GM18951 (cell line): ENCODE results near the gene RHOU.
"Not testable (repeated sequence)": the region's sequence is repeated elsewhere in the genome, so short reads cannot be mapped to it uniquely, and the experiment has no call there.

Source experiments
- POLR2A ChIP-seq: IDR thresholded peaks from 4 replicates; pipeline ENCODE4 v1.6.1; 2011; ENCODE audit warnings: mild to moderate bottlenecking; ENCODE audit not compliant: insufficient read length, insufficient read depth; ENCODE audit errors: extremely low read depth
- in situ Hi-C: fragments of 300-500 bp; cut with MboI; formaldehyde crosslinking; loops from one replicate; pipeline ENCODE4 v1.12.0; 2022; ENCODE audit warnings: low sequenced_read_pairs, mixed read lengths, inconsistent platforms; ENCODE audit not compliant: unreplicated experiment

RHOU gene

DNA sequence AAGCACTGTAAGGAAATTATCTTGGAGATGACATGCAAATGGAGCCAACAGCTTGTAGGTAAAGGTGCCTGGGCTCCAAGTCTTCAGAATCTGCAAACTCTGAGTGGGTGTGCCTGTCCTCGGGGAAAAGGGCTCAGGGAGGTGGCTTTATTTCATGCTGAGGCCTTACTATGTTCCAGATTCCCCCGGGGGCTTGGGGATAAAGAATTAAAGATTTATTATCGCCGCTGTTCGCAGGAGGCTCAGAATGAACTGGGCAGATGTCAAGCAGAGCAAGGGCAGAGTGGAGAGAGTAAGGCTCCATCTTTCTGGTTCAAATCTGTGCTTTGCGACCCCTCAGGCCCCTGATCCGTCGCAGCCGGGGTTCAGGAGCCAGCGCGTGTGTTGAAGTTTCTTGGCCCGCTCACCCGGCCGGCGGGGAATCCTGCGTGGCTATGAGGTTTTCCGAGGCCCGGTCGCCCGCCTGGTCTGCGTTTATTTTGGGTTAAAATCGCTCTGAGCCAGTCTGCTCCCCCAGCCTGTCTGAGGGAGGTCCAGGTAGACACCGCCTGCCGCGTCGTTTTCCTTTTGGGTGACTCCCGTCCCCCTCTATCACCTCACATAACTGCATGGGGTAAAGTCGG, 19.5 kb downstream of the RHOU start:
- in situ Hi-C loops = no loop called here
- no peak for TF ChIP-seq POLR2A

DNA sequence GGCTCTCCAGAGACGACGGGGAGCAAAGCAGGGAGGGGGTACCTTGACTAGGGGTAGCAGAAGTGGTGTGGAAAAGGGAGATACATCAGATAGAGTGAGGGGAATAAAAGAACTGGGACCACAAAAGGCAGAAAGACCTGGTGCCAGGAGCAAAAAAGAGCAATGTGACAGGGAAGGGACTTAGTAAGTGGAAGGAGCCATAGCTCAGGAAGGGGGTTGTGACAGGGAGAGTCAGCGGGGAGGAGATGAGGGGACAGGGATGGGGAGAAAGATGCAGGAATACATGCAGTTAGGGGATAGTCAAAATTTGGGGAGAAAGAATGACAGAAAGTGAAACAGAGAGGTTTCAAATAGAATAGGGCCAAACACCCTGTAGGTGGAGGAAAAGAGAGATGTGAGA, 20.5 kb downstream of the RHOU start:
- no peak for TF ChIP-seq POLR2A
- in situ Hi-C loops = no loop called here

DNA sequence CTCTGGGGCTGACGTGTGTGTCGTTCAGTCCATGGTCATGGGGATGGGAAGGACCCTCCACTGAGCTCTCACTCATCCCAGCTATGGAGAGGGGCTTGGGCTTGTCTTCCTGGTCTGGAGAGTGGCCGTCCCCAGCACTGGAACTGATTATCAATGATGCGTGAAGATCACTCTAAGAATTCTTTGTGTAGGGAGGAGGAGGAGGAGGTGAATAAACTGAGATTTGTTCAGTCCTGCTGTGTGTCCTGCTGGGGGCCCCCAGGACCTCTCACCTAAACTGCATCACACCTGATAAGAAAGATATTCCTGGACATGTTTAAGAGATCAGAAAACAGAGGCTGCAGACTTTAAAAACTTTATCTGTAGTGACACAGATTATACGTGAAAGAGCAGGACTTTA, 21.2 kb downstream of the RHOU start:
- in situ Hi-C loops = no loop called here
- TF ChIP-seq POLR2A = no peak

DNA sequence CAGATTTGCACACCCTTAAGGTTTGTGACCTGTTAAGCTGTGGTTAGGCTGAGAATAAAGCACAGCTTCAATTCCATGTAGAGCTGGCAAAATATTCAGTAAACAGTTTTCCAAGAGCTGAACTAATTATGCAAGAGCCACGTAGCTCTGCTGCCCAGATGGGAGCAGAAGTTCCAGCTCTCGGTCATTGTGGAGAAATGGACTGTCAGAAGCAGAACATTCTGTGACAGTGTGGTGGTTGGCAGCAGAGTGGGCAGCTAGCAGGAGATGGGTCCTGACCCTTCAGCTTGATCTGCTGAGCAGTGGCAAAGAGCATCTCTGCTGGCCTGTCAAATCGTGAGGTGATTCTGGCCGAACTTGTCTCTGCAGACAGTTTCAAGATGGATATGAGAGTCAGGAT, 23.2 kb downstream of the RHOU start:
- TF ChIP-seq POLR2A = no peak
- in situ Hi-C loops = no loop called here

DNA sequence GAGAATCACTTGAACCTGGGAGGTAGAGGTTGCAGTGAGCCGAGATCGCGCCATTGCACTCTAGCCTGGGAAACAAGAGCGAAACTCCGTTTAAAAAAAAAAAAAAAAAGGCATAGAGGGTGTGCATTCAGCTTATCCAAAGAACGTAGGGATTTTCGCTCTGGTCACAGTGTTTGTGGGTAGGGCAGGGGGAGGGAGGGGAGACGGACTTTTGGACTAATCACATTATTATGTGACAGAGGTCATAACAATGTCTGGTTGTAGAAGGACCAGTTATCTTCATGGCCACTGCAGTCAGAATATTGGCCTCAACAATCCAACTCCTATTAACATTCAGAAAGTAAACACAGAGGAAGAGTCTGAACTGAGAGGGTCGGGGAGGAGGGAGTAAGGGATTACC, 25.7 kb downstream of the RHOU start:
- no peak for TF ChIP-seq POLR2A
- in situ Hi-C loops = no loop called here

DNA sequence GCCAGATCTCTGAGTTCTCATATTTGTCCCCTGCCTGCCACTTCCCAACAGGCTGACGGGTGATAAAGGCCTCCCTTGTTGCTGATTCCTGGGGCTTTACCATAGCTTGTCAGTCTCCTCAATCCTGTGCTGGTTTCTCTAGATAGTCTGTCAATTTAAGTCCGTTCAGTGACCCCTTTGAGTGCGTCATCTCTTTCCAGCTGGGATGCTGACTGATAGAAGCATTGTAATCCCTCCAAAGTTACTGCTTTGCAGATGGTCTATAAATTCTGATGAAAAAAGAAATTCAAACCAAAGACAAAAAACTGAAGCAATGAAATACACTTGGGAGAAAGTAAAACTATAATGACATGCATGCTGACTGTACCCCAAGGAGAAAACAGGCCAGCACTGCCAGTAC, 28.3 kb downstream of the RHOU start:
- in situ Hi-C loops = no loop called here
- TF ChIP-seq POLR2A = no peak

DNA sequence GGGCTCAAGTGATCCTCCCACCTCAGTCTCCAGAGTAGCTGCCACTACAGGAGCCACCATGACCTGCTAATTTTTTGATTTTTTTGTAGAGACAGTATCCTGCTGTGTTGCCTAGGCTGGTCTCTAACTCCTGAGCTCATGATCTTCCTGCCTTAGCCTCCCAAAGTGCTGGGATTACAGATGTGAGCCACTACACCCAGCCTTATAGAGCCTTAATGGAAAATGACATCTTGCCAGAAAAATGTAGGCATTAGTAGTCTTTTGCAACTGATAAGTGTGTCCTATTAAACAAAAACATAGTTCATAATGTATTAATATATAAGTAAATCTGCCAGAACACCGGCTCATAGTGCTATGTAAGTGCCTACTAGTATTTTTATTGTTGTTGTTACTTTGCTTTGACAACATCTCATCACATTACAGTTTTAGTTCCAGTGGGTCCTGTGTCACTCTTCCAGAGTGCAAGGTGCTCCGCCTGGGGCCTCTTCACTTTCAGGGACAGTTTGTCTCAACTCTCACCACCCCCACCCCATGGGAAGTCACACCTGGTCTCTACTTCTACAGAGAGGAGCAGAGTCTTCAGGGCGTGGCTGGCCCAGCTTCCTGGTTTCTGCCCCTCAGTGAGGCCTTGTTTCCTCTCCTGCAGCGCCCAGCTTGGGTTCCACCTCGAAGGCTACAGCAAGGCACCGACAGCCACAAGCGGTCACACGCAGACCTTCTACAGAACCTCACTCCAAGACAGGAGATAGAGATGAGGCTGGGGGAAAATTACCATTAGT, 30.1 kb downstream of the RHOU start:
- in situ Hi-C loops = no loop called here
- no peak for TF ChIP-seq POLR2A

DNA sequence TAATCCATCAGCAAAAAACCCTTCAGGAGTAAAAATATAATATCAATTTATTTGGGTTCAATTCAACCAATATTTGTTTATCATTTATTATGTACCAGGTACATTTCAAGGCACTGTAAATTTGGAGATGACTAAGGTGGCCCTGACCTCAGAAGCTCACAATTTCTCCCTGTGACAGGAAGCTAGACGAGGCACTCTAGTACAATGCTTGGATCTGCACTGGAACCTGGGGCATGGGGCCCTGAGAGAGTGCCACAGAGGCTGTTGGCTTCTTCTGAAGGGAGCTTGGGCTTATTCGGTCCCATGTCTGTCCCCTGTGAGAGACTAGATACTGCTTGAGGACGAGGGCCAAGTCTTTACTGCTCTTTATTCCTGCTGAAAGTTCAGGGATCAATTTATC, 31.5 kb downstream of the RHOU start:
- TF ChIP-seq POLR2A = no peak
- in situ Hi-C loops = no loop called here

DNA sequence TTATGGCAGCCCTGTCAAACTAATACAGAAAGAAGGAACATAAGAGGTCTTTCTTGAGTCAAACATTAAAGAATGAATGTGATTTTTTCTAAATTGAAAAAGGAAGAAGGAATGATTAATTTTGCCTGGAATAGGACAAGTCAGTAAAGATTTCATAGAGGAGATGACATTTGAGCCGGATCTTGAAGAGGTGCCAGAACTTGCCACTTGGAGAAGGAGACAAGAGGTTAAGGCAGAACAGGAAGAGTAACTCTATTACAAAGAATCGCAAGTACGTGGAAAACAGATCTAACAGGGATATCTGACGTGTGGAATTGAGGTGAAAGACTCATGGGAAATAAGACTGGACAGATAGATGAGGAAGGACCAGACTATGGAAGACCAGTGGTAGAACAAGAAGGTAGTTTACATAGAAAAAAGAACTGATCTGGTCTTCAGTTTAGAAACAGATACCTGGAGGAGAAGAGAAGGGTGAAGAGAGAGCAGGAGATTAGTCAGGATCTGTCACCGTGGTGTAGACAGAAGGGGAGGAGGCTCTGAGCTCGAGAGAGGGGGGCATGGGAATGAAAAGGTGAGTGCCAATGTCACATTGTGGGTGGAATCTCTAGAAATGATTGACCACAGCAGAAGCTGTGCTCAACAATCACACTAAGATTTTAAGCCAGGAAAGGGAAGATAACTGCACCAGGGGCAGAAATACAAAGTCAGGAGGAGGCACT, 32.5 kb downstream of the RHOU start:
- no peak for TF ChIP-seq POLR2A
- in situ Hi-C loops = no loop called here

DNA sequence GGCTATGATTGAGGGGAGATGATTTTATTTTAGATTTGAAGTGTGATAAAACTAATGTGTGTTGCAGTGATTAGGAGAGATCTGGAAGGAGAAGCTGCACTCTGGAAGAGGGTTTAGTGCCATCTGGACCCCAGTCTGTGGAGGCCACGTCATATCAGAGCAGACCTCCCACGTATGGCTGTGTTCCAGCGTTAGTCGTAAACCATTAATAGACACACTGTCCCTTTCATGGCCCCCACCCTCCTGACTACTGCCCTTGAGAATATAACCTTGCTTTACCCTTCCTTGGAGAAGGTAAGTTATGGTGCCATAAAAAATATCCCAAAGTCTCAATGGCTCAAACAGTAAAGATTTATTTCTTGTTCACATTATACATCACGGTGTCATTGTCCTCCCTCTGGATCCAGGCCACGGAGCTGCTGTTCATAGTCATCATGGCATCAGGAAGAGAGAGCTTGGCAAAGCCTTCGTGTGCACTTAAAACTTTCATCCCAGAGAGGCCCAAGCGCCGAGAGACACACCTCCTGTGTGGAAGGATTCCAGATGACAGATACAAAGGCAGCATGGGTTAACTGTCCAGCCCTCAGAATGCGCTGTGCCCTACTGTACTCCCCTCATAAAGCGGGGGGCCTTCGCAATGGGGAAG, 33.2 kb downstream of the RHOU start:
- in situ Hi-C loops = no loop called here
- TF ChIP-seq POLR2A = no peak

DNA sequence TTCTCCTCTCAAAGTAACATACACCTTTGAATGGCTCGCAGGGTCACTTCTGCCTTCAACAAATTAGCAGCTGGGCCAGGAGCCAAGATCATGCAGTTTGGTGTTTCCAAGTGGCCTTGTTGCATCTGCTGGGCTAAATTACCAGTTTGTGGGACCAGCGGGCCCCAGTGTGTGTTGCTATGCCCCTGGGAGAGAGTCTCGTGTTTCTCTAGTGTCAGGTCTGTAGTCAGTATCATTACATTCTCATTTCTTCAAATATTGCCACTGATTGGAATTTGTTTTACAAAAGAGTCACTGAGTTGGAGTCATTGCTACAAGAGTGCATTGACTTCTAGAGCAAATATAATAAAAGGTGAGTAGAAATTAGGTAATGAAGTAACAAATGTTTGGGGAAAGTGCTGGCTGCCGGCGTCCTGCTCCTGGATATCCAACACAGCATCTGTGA, 35.5 kb downstream of the RHOU start:
- no peak for TF ChIP-seq POLR2A
- in situ Hi-C loops = no loop called here

DNA sequence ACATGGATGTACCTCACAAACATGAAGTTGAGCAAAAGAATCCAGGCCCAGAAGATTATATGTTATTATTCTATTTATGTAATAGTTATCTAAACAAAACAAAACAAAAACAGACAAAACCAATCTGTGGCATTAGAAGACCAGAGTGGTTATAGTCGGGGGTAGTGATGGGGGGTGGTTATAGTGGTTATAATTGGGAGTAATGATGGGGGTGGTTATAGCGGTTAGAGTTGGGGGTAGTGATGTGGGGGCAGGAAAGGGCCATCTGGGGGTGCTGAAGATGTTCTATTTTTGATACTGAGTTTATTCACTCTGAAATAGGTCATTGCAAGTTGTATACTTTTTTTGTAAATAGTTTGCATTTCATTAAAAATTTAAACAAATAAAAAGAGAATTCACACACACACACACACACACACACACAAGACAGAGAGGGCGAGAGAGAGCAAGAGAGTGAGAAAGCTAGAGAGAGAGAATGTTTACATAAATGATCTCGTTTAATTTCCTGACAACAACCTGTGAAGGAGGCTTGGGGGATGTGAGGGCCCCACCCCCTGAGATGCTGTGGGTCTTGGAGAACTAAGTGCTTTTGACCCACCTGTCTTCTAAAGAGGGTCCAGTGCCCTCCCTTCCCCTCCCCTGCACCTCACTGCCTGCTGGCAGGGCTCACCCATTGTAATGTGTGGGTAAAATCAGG, 37.4 kb downstream of the RHOU start:
- in situ Hi-C loops = no loop called here

DNA sequence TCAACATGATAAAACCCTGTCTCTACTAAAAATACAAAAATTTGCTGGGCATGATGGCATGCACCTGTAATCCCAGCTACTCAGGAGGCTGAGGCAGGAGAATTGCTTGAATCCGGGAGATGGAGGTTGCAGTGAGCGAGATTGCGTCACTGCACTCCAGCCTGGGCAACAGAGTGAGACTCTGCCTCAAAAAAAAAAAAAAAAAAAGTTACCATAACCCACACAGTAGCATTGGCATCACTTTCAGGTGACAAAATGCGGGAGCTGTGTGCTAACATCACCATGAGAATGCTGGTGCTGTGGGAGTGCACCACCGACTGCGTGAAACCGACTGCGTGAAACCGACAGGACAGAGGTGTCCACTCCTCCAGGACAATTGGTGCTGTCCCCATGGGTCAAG, 40.7 kb downstream of the RHOU start:
- in situ Hi-C loops = not testable (repeated sequence)

More for the DNA sequence above, 37.4 kb downstream of the RHOU start:
- no peak for TF ChIP-seq POLR2A

DNA sequence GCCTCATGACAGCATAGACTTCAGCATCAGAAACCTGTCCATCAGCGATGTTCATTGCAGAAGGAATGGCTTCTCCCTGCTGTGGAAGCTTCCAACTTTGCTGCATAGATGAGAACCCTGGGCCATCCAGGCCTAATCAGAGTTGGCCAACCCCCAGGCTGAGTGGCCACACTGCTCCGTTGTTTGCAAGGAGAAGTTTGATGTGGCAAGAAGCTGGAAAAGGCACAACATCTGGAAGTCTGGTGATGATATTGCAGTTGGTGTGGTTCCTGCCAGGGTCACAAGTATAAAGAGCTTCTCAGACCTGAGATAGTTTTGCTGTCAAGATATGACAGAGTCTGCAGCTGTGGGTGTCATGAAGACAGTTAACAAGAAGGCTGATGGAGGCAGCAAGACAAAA, 41.2 kb downstream of the RHOU start:
- in situ Hi-C loops = no loop called here
- TF ChIP-seq POLR2A = no peak
